Measurements from ENCODE around the gene CCR2. TPM values are rescaled to one million over a fixed set of nuclear protein-coding genes. Genes with fewer than 3 reads are reported as not detected.

CCR2 gene
- total and polyA plus RNA-seq, 10 donors = 2.0 to 54.4 (median 19.9) TPM

DNA sequence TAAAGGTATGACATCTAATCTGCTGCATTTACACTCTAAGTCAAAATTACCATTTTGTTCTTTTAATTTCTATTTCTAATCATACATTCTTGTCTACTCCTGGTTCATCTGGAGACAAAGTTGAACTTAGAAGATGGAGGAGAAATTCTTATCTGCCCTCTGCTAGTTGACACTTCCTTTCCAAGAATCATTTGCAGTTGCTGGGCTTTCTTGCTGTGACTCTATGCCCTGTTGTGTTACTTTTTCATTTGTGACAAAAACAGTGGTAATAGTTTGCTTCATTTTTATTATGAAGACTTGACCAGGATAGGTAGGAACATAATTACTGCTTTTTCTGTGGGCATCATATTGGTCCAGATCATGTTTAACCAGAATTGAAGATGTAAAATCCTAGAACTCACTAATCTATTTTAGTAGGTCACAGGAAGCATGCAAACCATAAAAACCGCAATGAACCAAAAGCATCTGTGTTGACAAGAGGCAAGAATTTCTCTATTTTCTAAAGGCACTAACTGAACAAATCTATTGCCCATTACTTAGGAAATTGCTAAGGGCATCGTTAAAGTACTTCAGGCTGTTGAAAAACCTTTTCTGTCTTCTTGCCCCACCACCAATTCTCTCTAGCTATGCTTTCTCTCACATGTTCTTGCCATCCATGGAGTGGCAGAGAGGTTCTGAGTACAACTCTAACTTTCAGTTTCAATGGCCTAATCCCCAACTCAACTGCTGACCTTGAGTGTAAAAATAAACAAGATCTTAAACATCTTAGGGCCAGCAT is 4.2 kb upstream of the CCR2 start:
- H3K9me3 ChIP-seq = no peaks in the 10 kb centered on the region
- no peak overlapping the region for H3K4me3 ChIP-seq
- H3K36me3 ChIP-seq = no peaks in the 10 kb centered on the region
- WGBS, 5 donors = 19 to 40% (median 24%) methylated on average over 2 of the region's 2 CpGs
- DNase-seq = no peak
- peaks cover 16 to 64% (median 53%) of the 10 kb centered on the region in 6 donors for H3K4me1 ChIP-seq
- TF ChIP-seq, protein P1, sequence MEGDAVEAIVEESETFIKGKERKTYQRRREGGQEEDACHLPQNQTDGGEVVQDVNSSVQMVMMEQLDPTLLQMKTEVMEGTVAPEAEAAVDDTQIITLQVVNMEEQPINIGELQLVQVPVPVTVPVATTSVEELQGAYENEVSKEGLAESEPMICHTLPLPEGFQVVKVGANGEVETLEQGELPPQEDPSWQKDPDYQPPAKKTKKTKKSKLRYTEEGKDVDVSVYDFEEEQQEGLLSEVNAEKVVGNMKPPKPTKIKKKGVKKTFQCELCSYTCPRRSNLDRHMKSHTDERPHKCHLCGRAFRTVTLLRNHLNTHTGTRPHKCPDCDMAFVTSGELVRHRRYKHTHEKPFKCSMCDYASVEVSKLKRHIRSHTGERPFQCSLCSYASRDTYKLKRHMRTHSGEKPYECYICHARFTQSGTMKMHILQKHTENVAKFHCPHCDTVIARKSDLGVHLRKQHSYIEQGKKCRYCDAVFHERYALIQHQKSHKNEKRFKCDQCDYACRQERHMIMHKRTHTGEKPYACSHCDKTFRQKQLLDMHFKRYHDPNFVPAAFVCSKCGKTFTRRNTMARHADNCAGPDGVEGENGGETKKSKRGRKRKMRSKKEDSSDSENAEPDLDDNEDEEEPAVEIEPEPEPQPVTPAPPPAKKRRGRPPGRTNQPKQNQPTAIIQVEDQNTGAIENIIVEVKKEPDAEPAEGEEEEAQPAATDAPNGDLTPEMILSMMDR (IDR thresholded peaks at IDR 0.05 in 8 of 11, conservative IDR thresholded peaks at IDR 0.05 in 3 of 11) = no peak
- TF ChIP-seq POLR2AphosphoS5 (IDR thresholded peaks at IDR 0.05) (no peak), POLR2A (IDR thresholded peaks at IDR 0.05) (no peak)
- H3K27me3 ChIP-seq (replicated peaks in 1 of 7) = no peaks in the 10 kb centered on the region
- peak overlapping the region in 7 of 8 donors; percentile 36 to 81 (median 65) for H3K27ac ChIP-seq
- intact Hi-C loops (cut with DNase I; ENCODE audit: low total_unique reads) = no loop called here

DNA sequence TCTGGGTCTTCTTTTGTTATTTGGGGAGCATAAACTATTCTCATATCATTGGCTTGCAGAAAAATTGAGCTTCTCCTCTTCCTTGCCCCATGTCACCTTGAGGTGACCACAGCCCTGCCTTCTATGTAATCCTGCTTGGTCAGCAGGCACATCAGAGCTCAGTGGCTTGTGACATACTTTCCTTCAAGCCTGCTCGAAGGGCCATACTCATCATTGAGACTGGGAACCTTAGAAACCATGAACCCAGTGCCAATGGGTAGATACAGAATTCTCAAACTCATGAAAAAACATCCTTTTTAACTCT is 3.7 kb upstream of the CCR2 start:
- no peaks in the 10 kb centered on the region for H3K36me3 ChIP-seq
- WGBS, 5 donors = 40 to 55% (median 45%) methylated on average over 1 of the region's 1 CpG
- H3K4me3 ChIP-seq = no peak overlapping the region
- peaks cover 16 to 67% (median 53%) of the 10 kb centered on the region in 6 donors for H3K4me1 ChIP-seq
- no peaks in the 10 kb centered on the region for H3K9me3 ChIP-seq
- TF ChIP-seq, protein P1 (IDR thresholded peaks at IDR 0.05 in 8 of 11, conservative IDR thresholded peaks at IDR 0.05 in 3 of 11) = no peak
- TF ChIP-seq POLR2A (IDR thresholded peaks at IDR 0.05) (no peak), POLR2AphosphoS5 (IDR thresholded peaks at IDR 0.05) (no peak)
- H3K27me3 ChIP-seq (replicated peaks in 1 of 7) = no peaks in the 10 kb centered on the region
- no peak for DNase-seq
- intact Hi-C loops (cut with DNase I; ENCODE audit: low total_unique reads) = no loop called here
- peak overlapping the region in 6 of 8 donors; percentile 36 to 81 (median 66) for H3K27ac ChIP-seq

DNA sequence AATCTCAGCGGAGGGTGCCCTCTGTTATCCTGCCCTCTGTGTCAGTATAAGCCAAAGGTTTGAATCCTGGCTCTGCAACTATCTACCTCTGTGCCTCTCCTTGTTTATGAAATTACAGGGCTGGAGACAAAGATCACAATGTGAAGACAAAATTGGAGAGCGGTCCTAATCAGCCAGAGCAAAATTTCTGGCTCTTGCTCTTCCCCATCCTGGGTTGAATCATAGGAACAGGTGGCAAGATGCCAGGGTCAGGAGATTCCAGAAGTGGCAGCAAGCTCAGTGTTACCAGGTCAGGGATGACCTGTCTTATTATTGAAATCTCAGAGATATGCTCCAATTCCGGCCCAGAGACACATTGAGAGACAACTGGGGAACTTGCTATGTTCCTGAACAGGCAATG is 2.3 kb upstream of the CCR2 start:
- Histone ChIP-seq H3K36me3 (no peaks in the 10 kb centered on the region), H3K4me1 (peaks cover 16 to 82% (median 53%) of the 10 kb centered on the region in 6 donors), H3K27ac (no peak overlapping the region), H3K9me3 (no peaks in the 10 kb centered on the region), H3K27me3 (replicated peaks in 1 of 7) (no peaks in the 10 kb centered on the region), H3K4me3 (no peak overlapping the region)
- TF ChIP-seq, protein P1 (IDR thresholded peaks at IDR 0.05 in 8 of 11, conservative IDR thresholded peaks at IDR 0.05 in 3 of 11) = no peak
- TF ChIP-seq POLR2AphosphoS5 (IDR thresholded peaks at IDR 0.05) (no peak), POLR2A (IDR thresholded peaks at IDR 0.05) (no peak)
- WGBS, 5 donors = 79 to 90% (median 86%) methylated on average over 3 of the region's 3 CpGs
- intact Hi-C loops (cut with DNase I; ENCODE audit: low total_unique reads) = no loop called here
- no peak for DNase-seq

GRCh38 chr3:46353090-46353489 is 821 bp upstream of the CCR2 start:
- no peak overlapping the region for H3K4me3 ChIP-seq
- H3K27me3 ChIP-seq (replicated peaks in 1 of 7) = no peaks in the 10 kb centered on the region
- TF ChIP-seq, protein P1 (IDR thresholded peaks at IDR 0.05 in 8 of 11, conservative IDR thresholded peaks at IDR 0.05 in 3 of 11) = no peak
- no peak for TF ChIP-seq POLR2A (IDR thresholded peaks at IDR 0.05)
- no peak for TF ChIP-seq POLR2AphosphoS5 (IDR thresholded peaks at IDR 0.05)
- intact Hi-C loops (cut with DNase I; ENCODE audit: low total_unique reads) = no loop called here
- WGBS, 5 donors = 67 to 84% (median 72%) methylated on average over 4 of the region's 4 CpGs
- no peaks in the 10 kb centered on the region for H3K9me3 ChIP-seq
- DNase-seq = no peak
- peaks cover 16 to 88% (median 53%) of the 10 kb centered on the region in 6 donors for H3K4me1 ChIP-seq
- H3K36me3 ChIP-seq = no peaks in the 10 kb centered on the region
- peak overlapping the region in 4 of 8 donors; percentile 55 to 76 (median 68) for H3K27ac ChIP-seq
